Mucosa of stomach (tissue), 1 donor: ENCODE measurements around the gene TRANK1.
A peak's percentile ranks its signal among the peaks of the same experiment; 100 is the strongest.
"Not testable (repeated sequence)": the region's sequence is repeated elsewhere in the genome, so short reads cannot be mapped to it uniquely, and the experiment has no call there.

ENCODE experiments used
- H3K27me3 ChIP-seq: one replicate; pipeline ENCODE4 v1.7.0; 2013; ENCODE audit warnings: mild to moderate bottlenecking, low read length; ENCODE audit not compliant: control insufficient read depth, insufficient read depth
- H3K36me3 ChIP-seq: one replicate; pipeline ENCODE4 v1.7.0; 2013; ENCODE audit warnings: low read length; ENCODE audit not compliant: control insufficient read depth, insufficient read depth
- H3K4me1 ChIP-seq: one replicate; pipeline ENCODE4 v1.7.0; 2013; ENCODE audit warnings: mild to moderate bottlenecking, low read length; ENCODE audit not compliant: control insufficient read depth, insufficient read depth
- H3K4me3 ChIP-seq: one replicate; pipeline ENCODE4 v1.7.0; 2013; ENCODE audit warnings: low read length
- H3K9ac ChIP-seq: one replicate; pipeline ENCODE4 v1.7.0; 2013; ENCODE audit warnings: mild to moderate bottlenecking, low read length, moderate library complexity
- H3K9me3 ChIP-seq: one replicate; pipeline ENCODE4 v1.7.0; 2013; ENCODE audit warnings: mild to moderate bottlenecking, low read length, moderate library complexity; ENCODE audit not compliant: control insufficient read depth
- donor health status: Pancreatic carcinoma.

The TRANK1 gene

GRCh38 chr3:36908647-36909180 lies 36.1 kb downstream of the TRANK1 start:
- H3K4me3 ChIP-seq = peak overlapping the region; percentile 66
- H3K9me3 ChIP-seq = no peaks in the 10 kb centered on the region
- peaks cover 31% of the 10 kb centered on the region for H3K4me1 ChIP-seq
- no peaks in the 10 kb centered on the region for H3K36me3 ChIP-seq
- peak overlapping the region; percentile 63 for H3K9ac ChIP-seq
- no peaks in the 10 kb centered on the region for H3K27me3 ChIP-seq

DNA sequence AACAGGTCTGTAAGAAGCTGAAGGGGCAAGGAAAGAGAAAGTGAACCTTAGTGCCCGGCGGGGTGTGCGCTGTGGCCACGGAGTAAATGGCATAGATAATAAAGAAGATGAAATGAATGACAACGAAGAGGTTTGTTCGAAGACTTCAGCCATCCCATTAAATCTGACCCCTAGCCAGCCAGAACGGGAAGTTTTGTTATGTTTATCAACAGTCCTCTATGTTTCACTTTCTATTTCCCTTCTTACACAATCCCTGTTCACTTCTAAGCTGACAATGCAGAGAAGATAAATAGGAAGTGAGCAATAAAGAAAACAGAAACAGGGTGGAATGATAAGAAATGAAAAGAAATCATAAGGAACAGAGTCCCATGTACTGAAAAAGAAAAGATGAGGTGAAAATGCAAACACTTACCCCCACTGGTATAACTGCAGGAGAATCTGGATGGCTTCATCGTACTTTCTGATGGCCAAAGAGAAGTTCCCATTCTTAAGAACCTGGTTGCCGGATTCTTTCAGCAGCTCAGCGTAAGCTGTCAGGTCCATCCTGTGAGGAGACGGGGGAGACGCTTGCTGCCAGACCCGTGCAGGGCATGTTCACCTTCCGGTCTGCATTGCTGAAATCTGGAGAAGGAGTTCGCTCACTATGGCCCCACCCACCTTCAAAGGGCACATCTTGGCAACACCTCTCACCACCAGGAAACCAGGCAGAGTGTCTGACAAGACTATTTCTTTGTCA lies 36.8 kb downstream of the TRANK1 start:
- Histone ChIP-seq H3K4me3 (peak overlapping the region; percentile 66), H3K4me1 (peaks cover 30% of the 10 kb centered on the region), H3K27me3 (no peaks in the 10 kb centered on the region), H3K9me3 (no peaks in the 10 kb centered on the region), H3K9ac (peak overlapping the region; percentile 63), H3K36me3 (no peaks in the 10 kb centered on the region)

GRCh38 chr3:36906504-36907149 lies 38.2 kb downstream of the TRANK1 start:
- Histone ChIP-seq H3K27me3 (no peaks in the 10 kb centered on the region), H3K4me3 (no peak overlapping the region), H3K9ac (no peak overlapping the region)

DNA sequence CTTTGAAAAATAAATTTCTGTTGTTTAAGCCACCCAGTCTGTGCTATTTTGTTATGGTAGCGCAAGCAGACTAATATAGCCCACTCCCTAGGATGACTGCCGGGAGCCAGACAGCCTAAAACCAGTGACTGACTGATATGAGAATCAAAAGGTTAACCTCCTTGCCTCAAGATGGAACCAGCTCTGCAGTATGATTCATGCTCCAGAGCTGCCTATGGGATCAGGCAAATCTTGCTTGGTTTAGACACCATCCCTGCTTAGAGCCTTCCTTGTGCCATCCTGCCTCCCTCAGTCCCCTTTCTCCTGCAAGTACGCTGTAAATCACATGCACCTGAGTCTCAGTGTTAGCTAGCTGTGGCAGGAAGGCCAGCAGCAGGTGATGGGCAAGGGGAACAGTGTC lies 39.3 kb downstream of the TRANK1 start:
- H3K27me3 ChIP-seq = no peaks in the 10 kb centered on the region
- peaks cover 16% of the 10 kb centered on the region for H3K4me1 ChIP-seq
- H3K36me3 ChIP-seq = no peaks in the 10 kb centered on the region
- no peak overlapping the region for H3K9ac ChIP-seq
- H3K9me3 ChIP-seq = no peaks in the 10 kb centered on the region
- H3K4me3 ChIP-seq = no peak overlapping the region

More at GRCh38 chr3:36906504-36907149, 38.2 kb downstream of the TRANK1 start:
- no peaks in the 10 kb centered on the region for H3K36me3 ChIP-seq
- H3K4me1 ChIP-seq = peaks cover 16% of the 10 kb centered on the region
- no peaks in the 10 kb centered on the region for H3K9me3 ChIP-seq

DNA sequence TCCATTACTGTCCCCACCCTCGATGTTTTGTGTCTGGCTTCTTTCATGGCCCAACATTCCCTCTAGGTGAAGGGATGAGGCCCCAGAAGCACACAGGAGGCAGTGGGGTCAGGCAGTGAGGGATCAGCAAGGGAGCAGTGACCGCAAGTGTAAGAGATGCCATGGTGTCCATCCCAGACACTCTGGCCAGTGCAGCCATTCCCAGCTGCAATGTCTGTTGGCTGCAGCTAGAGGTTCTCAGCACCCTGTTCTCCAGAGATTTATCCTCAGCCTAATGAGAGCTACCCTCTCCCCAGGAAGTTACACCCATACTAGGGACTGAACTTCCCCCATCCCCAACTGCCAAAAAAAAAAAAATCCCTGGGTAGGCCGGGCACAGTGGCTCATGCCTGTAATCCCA lies 40.2 kb downstream of the TRANK1 start:
- no peaks in the 10 kb centered on the region for H3K36me3 ChIP-seq
- H3K27me3 ChIP-seq = no peaks in the 10 kb centered on the region
- H3K9me3 ChIP-seq = no peaks in the 10 kb centered on the region
- peaks cover 14% of the 10 kb centered on the region for H3K4me1 ChIP-seq
- no peak overlapping the region for H3K9ac ChIP-seq
- H3K4me3 ChIP-seq = no peak overlapping the region

GRCh38 chr3:36904065-36904464 lies 40.8 kb downstream of the TRANK1 start:
- H3K4me1 ChIP-seq, H3K27me3 ChIP-seq, H3K9me3 ChIP-seq, H3K4me3 ChIP-seq, H3K36me3 ChIP-seq, H3K9ac ChIP-seq: not testable (repeated sequence)

- H3K36me3 ChIP-seq = no peaks in the 10 kb centered on the region
- no peak overlapping the region for H3K4me3 ChIP-seq
- no peaks in the 10 kb centered on the region for H3K9me3 ChIP-seq
- no peak overlapping the region for H3K9ac ChIP-seq
- no peaks in the 10 kb centered on the region for H3K27me3 ChIP-seq
- peaks cover under 1% of the 10 kb centered on the region for H3K4me1 ChIP-seq
These were observed 41.6 kb downstream of the TRANK1 start for GRCh38 chr3:36903119-36903882.

DNA sequence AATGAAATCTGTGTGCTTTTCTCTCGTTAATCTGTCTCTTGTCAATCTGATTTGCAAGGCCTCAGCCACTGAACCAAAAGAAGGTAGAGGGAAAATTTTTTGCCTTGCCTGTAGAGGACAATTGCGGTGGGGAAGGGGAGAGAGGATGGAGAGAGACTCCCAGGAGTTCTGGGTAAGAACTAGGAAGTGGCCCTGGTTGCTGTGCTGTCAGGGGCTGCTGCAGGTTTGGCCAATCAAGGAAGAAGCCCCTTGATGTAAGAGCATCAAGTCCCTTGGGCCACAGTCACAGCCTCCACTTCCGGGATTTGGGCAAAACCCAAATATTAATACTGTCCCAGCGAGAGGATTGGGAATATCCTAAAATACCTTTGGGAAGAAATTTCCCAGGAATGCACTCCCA lies 43.3 kb downstream of the TRANK1 start:
- Histone ChIP-seq H3K9ac (no peak overlapping the region), H3K9me3 (no peaks in the 10 kb centered on the region), H3K36me3 (no peaks in the 10 kb centered on the region), H3K4me1 (no peaks in the 10 kb centered on the region), H3K27me3 (no peaks in the 10 kb centered on the region), H3K4me3 (no peak overlapping the region)

GRCh38 chr3:36900474-36901443 lies 44.1 kb downstream of the TRANK1 start:
- no peaks in the 10 kb centered on the region for H3K27me3 ChIP-seq
- H3K9me3 ChIP-seq = no peaks in the 10 kb centered on the region
- no peak overlapping the region for H3K4me3 ChIP-seq
- H3K4me1 ChIP-seq = no peaks in the 10 kb centered on the region
- no peak overlapping the region for H3K9ac ChIP-seq
- H3K36me3 ChIP-seq = no peaks in the 10 kb centered on the region

GRCh38 chr3:36895496-36896409 lies 49.1 kb downstream of the TRANK1 start:
- no peaks in the 10 kb centered on the region for H3K36me3 ChIP-seq
- H3K27me3 ChIP-seq = no peaks in the 10 kb centered on the region
- no peak overlapping the region for H3K4me3 ChIP-seq
- no peaks in the 10 kb centered on the region for H3K9me3 ChIP-seq
- no peak overlapping the region for H3K9ac ChIP-seq
- no peaks in the 10 kb centered on the region for H3K4me1 ChIP-seq
